HCT116 (cell line): Measurements from ENCODE around the gene COA8. TPM values are rescaled to one million over a fixed set of nuclear protein-coding genes. Genes with fewer than 3 reads are reported as not detected.

ENCODE experiments used
- ATAC-seq: fragments of 200-7000 bp; cut with Tn5 transposase; 2 replicates; pipeline ENCODE4 v1.9.1; 2020; ENCODE audit warnings: mild to moderate bottlenecking, moderate library complexity
- BruUV-seq: library from RNA; stranded (reverse); fragments of 400-500 nt; replicated peaks from 2 replicates; lab custom pipeline; 2021; lab: Mats Ljungman, UMichigan
- CTCF ChIA-PET: fragments of 300-600 bp; sonication (Branson Sonifier 250); formaldehyde crosslinking; loops from one replicate; lab custom pipeline; 2021; ENCODE audit warnings: antibody characterized with exemption; lab: Charles Lee
- POLR2A ChIA-PET: fragments of 300-600, 350-600 bp; sonication (Branson Sonifier 250); formaldehyde crosslinking; loops from one replicate; lab custom pipeline; 2021; ENCODE audit warnings: antibody characterized with exemption; lab: Charles Lee
- RAD21 ChIA-PET, 2 experiments: fragments of 300-600 bp; sonication (Branson Sonifier 250); formaldehyde crosslinking; loops; one replicate each; lab custom pipeline; 2023; ENCODE audit warnings: low total read pairs in 2 of 2; ENCODE audit not compliant: uncharacterized antibody in 2 of 2, unreplicated experiment in 2 of 2, low non-redundant PET in 1 of 2; lab: Charles Lee
- DNase-seq: peaks from one replicate; pipeline ENCODE4 v3.0.0-alpha.2; 2010; ENCODE audit warnings: low read depth, low spot score
- H2AFZ ChIP-seq: fragments of 200-600 bp; shearing (Covaris generic), sonication (generic); 2 replicates; pipeline ENCODE4 v1.6.1; 2017; ENCODE audit warnings: low read depth, mixed run types, mixed read lengths, antibody characterized with exemption, low read length; ENCODE audit not compliant: poor library complexity, severe bottlenecking
- H3K27ac ChIP-seq: 2 replicates; pipeline ENCODE4 v1.5.1; 2012; ENCODE audit warnings: low read depth, low read length
- H3K27me3 ChIP-seq: fragments of 200-600 bp; sonication (generic); 2 replicates; pipeline ENCODE4 v1.6.1; 2016; ENCODE audit warnings: mixed run types, low read length, mixed read lengths; ENCODE audit not compliant: insufficient read depth
- H3K36me3 ChIP-seq, 2 experiments: fragments of 200-500 bp in 1 of 2; fragments of 200-600 bp in 1 of 2; sonication (Bioruptor generic) in 1 of 2; sonication (generic) in 1 of 2; 2 replicates each; pipeline versions ENCODE4 v1.5.1 to v1.6.1; 2014 to 2016; ENCODE audit warnings: low read length in 2 of 2, inconsistent platforms in 1 of 2, mixed read lengths in 1 of 2, mixed run types in 1 of 2; ENCODE audit not compliant: insufficient read depth in 2 of 2, control insufficient read depth in 1 of 2
- H3K4me1 ChIP-seq, 2 experiments: fragments of 200-600 bp in 1 of 2; sonication (generic) in 1 of 2; 2 replicates each; pipeline versions ENCODE4 v1.5.1 to v1.6.1; 2012 to 2017; ENCODE audit warnings: low read length in 2 of 2, inconsistent platforms in 1 of 2, mild to moderate bottlenecking in 1 of 2, mixed read lengths in 1 of 2, mixed run types in 1 of 2, moderate library complexity in 1 of 2; ENCODE audit not compliant: insufficient read depth in 2 of 2, control insufficient read depth in 1 of 2
- H3K4me2 ChIP-seq: fragments of 200-600 bp; sonication (generic); 2 replicates; pipeline ENCODE4 v1.6.1; 2017; ENCODE audit warnings: mixed run types, low read length, mixed read lengths
- H3K4me3 ChIP-seq, 2 experiments: fragments of 200-600 bp in 1 of 2; sonication (generic) in 1 of 2; replicated peaks in 1 of 2; 2 replicates each; pipeline ENCODE4 v1.5.1; 2011 to 2016; ENCODE audit warnings: low read length in 2 of 2, control low read depth in 1 of 2, low read depth in 1 of 2, mild to moderate bottlenecking in 1 of 2, mixed read lengths in 1 of 2, mixed run types in 1 of 2
- H3K79me2 ChIP-seq: fragments of 200-600 bp; sonication (generic); 2 replicates; pipeline ENCODE4 v1.6.1; 2017; ENCODE audit warnings: mild to moderate bottlenecking, mixed run types, low read length, moderate library complexity, mixed read lengths; ENCODE audit not compliant: insufficient read depth
- H3K9ac ChIP-seq: fragments of 200-600 bp; sonication (generic); 2 replicates; pipeline ENCODE4 v1.6.1; 2016; ENCODE audit warnings: low read length, mixed read lengths
- H3K9me2 ChIP-seq: fragments of 200-600 bp; sonication (generic), shearing (Covaris generic); 2 replicates; pipeline ENCODE4 v1.6.1; 2017; ENCODE audit warnings: mixed run types, mild to moderate bottlenecking, moderate library complexity; ENCODE audit not compliant: insufficient read depth
- H3K9me3 ChIP-seq, 2 experiments: fragments of 200-500 bp in 1 of 2; fragments of 200-600 bp in 1 of 2; sonication (Bioruptor generic) in 1 of 2; sonication (generic) in 1 of 2; 2 replicates each; pipeline ENCODE4 v1.6.1; 2014 to 2017; ENCODE audit warnings: low read length in 2 of 2, mixed read lengths in 2 of 2, inconsistent platforms in 1 of 2, low read depth in 1 of 2, mild to moderate bottlenecking in 1 of 2, mixed run types in 1 of 2, moderate library complexity in 1 of 2; ENCODE audit not compliant: control insufficient read depth in 1 of 2, insufficient read depth in 1 of 2
- H4K20me1 ChIP-seq: fragments of 200-600 bp; sonication (generic), shearing (Covaris generic); 2 replicates; pipeline ENCODE4 v1.6.1; 2017; ENCODE audit warnings: mixed run types, mild to moderate bottlenecking, moderate library complexity; ENCODE audit not compliant: insufficient read depth
- FOSL1 ChIP-seq: IDR thresholded peaks from 2 replicates; pipeline ENCODE4 v1.6.1; 2012; ENCODE audit warnings: low read depth
- SIN3A ChIP-seq: IDR thresholded peaks from 2 replicates; pipeline ENCODE4 v1.6.1; 2012; ENCODE audit warnings: low read depth
- SP1 ChIP-seq: IDR thresholded peaks from 2 replicates; pipeline ENCODE4 v1.6.1; 2012; ENCODE audit warnings: low read depth
- TCF7L2 ChIP-seq: IDR thresholded peaks from 2 replicates; pipeline ENCODE4 v1.7.0; 2011; ENCODE audit warnings: borderline replicate concordance, inconsistent platforms; ENCODE audit not compliant: insufficient read depth, insufficient read length; ENCODE audit errors: extremely low read depth
- YY1 ChIP-seq: IDR thresholded peaks from 2 replicates; pipeline ENCODE4 v1.6.1; 2011; ENCODE audit warnings: low read length, low read depth, moderate library complexity, mild to moderate bottlenecking; ENCODE audit not compliant: insufficient replicate concordance; ENCODE audit errors: extremely low read depth
- ZNF274 ChIP-seq: fragments of 200-500 bp; sonication (Bioruptor generic); IDR thresholded peaks from 2 replicates; pipeline ENCODE4 v1.6.1; 2014; ENCODE audit warnings: mild to moderate bottlenecking, low read depth, low read length, inconsistent platforms
- intact Hi-C: fragments of 100-400 bp; cut with micrococcal nuclease; formaldehyde crosslinking; loops from 2 replicates; pipeline ENCODE4 v1.10.0; 2022
- total RNA-seq: library from RNA; stranded (reverse); gene quantifications from one replicate; pipeline ENCODE4 v1.2.1, GENCODE V29; 2021; ENCODE audit not compliant: unreplicated experiment
- TF ChIP-seq, protein P1 (sequence below): IDR thresholded peaks from 2 replicates; pipeline ENCODE4 v1.6.1; 2012
- TF ChIP-seq, protein P2 (sequence below), 3 experiments: fragments of 200-600 bp in 1 of 3; sonication (generic) in 1 of 3; IDR thresholded peaks in 2 of 3; conservative IDR thresholded peaks in 1 of 3; 2 replicates each; pipeline ENCODE4 v1.5.1; 2012 to 2017; ENCODE audit warnings: low read depth in 2 of 3, low read length in 2 of 3, antibody characterized with exemption in 1 of 3, borderline replicate concordance in 1 of 3, control low read depth in 1 of 3, mild to moderate bottlenecking in 1 of 3, mixed read lengths in 1 of 3, mixed run types in 1 of 3, moderate library complexity in 1 of 3; ENCODE audit not compliant: insufficient read depth in 1 of 3

The COA8 gene
- total RNA-seq, 1 experiment from 2014 or later = 29.4 TPM

DNA sequence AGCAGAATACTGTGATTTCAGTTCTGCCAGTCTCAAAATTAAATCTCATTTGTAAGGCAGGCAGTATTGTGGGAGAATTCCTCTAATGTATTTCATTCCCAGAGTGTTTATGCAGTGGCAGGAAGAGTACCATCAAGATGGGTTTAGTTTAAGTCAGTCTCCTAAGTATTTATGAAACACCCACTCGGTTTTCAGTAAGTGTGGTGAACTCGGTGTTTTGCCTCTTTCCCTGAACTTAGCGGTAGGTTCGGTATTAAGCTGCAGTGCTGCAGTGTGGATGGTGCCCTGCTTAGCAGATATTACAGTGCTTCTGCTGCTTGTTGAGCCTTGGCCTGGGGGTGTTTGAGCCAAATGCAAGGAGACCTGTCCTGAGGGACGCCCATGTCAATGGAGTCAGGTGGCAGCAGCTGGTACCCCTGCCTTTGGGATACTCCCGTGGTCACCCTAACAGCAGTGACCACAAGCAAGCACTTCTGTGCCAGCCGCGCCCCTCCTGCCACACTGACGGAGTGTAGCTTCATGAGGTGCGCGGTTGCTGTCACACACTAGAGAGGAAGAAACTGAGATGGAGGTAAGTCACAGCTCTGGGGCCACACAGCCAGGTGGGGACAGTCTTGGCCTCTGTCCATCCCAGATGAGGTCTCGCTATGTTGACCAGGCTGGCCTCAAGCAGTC is 15.8 kb downstream of the COA8 start:
- Histone ChIP-seq H3K4me2 (no peak overlapping the region), H3K9me3 (no peaks in the 10 kb centered on the region), H2AFZ (no peak overlapping the region), H3K9ac (no peak overlapping the region), H4K20me1 (no peaks in the 10 kb centered on the region), H3K27ac (no peak overlapping the region), H3K79me2 (peaks cover 18% of the 10 kb centered on the region; the same call in 1 of the 2 replicates), H3K9me2 (no peaks in the 10 kb centered on the region), H3K27me3 (no peaks in the 10 kb centered on the region), H3K4me1 (peaks cover 23 to 27% of the 10 kb centered on the region in 2 experiments), H3K36me3 (peaks cover 3 to 6% of the 10 kb centered on the region in 2 experiments; a peak in 2 of 4 replicates), H3K4me3 (no peak overlapping the region)
- TF ChIP-seq FOSL1 (no peak), YY1 (no peak), ZNF274 (no peak), SP1 (no peak), TCF7L2 (no peak), SIN3A (no peak)
- TF ChIP-seq, protein P1, sequence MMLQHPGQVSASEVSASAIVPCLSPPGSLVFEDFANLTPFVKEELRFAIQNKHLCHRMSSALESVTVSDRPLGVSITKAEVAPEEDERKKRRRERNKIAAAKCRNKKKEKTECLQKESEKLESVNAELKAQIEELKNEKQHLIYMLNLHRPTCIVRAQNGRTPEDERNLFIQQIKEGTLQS = no peak
- TF ChIP-seq, protein P2, sequence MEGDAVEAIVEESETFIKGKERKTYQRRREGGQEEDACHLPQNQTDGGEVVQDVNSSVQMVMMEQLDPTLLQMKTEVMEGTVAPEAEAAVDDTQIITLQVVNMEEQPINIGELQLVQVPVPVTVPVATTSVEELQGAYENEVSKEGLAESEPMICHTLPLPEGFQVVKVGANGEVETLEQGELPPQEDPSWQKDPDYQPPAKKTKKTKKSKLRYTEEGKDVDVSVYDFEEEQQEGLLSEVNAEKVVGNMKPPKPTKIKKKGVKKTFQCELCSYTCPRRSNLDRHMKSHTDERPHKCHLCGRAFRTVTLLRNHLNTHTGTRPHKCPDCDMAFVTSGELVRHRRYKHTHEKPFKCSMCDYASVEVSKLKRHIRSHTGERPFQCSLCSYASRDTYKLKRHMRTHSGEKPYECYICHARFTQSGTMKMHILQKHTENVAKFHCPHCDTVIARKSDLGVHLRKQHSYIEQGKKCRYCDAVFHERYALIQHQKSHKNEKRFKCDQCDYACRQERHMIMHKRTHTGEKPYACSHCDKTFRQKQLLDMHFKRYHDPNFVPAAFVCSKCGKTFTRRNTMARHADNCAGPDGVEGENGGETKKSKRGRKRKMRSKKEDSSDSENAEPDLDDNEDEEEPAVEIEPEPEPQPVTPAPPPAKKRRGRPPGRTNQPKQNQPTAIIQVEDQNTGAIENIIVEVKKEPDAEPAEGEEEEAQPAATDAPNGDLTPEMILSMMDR (IDR thresholded peaks at IDR 0.05 in 2 of 3, conservative IDR thresholded peaks at IDR 0.05 in 1 of 3; ENCODE audit: borderline replicate concordance in 1 of 3, insufficient read depth in 1 of 3, low read depth in 2 of 3, low read length in 2 of 3) = no peak
- ATAC-seq (no peak), DNase-seq (no peak)
- CTCF ChIA-PET = no interaction called here
- intact Hi-C loops = loop anchor here (10.0 kb wide), 1 partner anchor 326 kb away; no protein-coding TSS in a partner anchor
- RAD21 ChIA-PET = no interaction called here
- POLR2A ChIA-PET = no interaction called here
- BruUV-seq = no TSS peak
